HepG2 (cell line): ENCODE results near the gene AKR1A1. TPM values are rescaled to one million over a fixed set of nuclear protein-coding genes. Genes with fewer than 3 reads are reported as not detected.

Source experiments
- ADNP ChIP-seq: sonication (generic); formaldehyde crosslinking; IDR thresholded peaks from 2 replicates; pipeline ENCODE4 v1.4.0; 2020; ENCODE audit warnings: missing genetic modification reagents
- ATF7-NPFF ChIP-seq: sonication (generic); formaldehyde crosslinking; IDR thresholded peaks from 2 replicates; pipeline ENCODE4 v1.8.1; 2023; ENCODE audit warnings: mild to moderate bottlenecking, low read depth, missing genetic modification reagents, moderate library complexity
- ATRX ChIP-seq: sonication (generic); formaldehyde crosslinking; IDR thresholded peaks from 2 replicates; pipeline ENCODE4 v1.4.0; 2020; ENCODE audit warnings: missing genetic modification reagents, borderline replicate concordance
- CCAR2 ChIP-seq: fragments of 200-400 bp; formaldehyde crosslinking; optimal IDR thresholded peaks from 2 replicates; pipeline ENCODE3; 2018; ENCODE audit warnings: low read depth, mild to moderate bottlenecking, low read length, moderate library complexity
- CCDC6 ChIP-seq: sonication (generic); formaldehyde crosslinking; IDR thresholded peaks from 2 replicates; pipeline ENCODE4 v1.8.1; 2022; ENCODE audit warnings: mild to moderate bottlenecking, missing genetic modification reagents, moderate library complexity
- GZF1 ChIP-seq: sonication (generic); formaldehyde crosslinking; IDR thresholded peaks from 2 replicates; pipeline ENCODE4 v1.5.1; 2020; ENCODE audit warnings: mild to moderate bottlenecking, missing genetic modification reagents
- NFATC3 ChIP-seq: sonication (generic); formaldehyde crosslinking; IDR thresholded peaks from 2 replicates; pipeline ENCODE4 v1.5.1; 2020; ENCODE audit warnings: mild to moderate bottlenecking, missing genetic modification reagents
- NFIB ChIP-seq: sonication (generic); formaldehyde crosslinking; IDR thresholded peaks from 2 replicates; pipeline ENCODE4 v1.9.0; 2021; ENCODE audit warnings: missing genetic modification reagents, mild to moderate bottlenecking, borderline replicate concordance
- RNF2 ChIP-seq: fragments of 450-650 bp; conservative IDR thresholded peaks from 2 replicates; pipeline ENCODE4 v1.6.1; 2016; ENCODE audit warnings: low read depth
- SMAD1 ChIP-seq: sonication (generic); formaldehyde crosslinking; IDR thresholded peaks from 2 replicates; pipeline ENCODE4 v1.4.0; 2020; ENCODE audit warnings: missing genetic modification reagents, low read depth, mild to moderate bottlenecking, borderline replicate concordance
- U2AF2 ChIP-seq: fragments of 200-400 bp; formaldehyde crosslinking; IDR thresholded peaks from 2 replicates; pipeline ENCODE4 v1.6.1; 2017; ENCODE audit warnings: low read depth, mild to moderate bottlenecking, low read length
- ZNF326 ChIP-seq: sonication (generic); formaldehyde crosslinking; IDR thresholded peaks from 2 replicates; pipeline ENCODE4 v1.4.0; 2020; ENCODE audit warnings: missing genetic modification reagents, borderline replicate concordance
- ZNF781 ChIP-seq: sonication (generic); formaldehyde crosslinking; IDR thresholded peaks from 2 replicates; pipeline ENCODE4 v1.5.1; 2020; ENCODE audit warnings: borderline replicate concordance, mild to moderate bottlenecking, missing genetic modification reagents; ENCODE audit errors: not compliant biosample characterization
- polyA plus RNA-seq, 8 experiments: library from polyadenylated mRNA; depleted of rRNA in 3 of 8; stranded (reverse) in 7 of 8; unstranded in 1 of 8; fragments of >200 nt; fragmentation: Illumina TruSeq in 4 of 8; extraction: Trizol in 4 of 8; gene quantifications; 2 replicates each; pipeline versions ENCODE4 v1.2.1 to v1.2.3, GENCODE V29; 2011 to 2016; ENCODE audit warnings: low read depth in 4 of 8, missing spikeins in 1 of 8, mixed read lengths in 1 of 8; ENCODE audit not compliant: insufficient read depth in 1 of 8
- total RNA-seq, 5 experiments: library from RNA; depleted of rRNA; stranded (reverse); fragments of >200 nt; fragmentation: Illumina TruSeq; extraction: Trizol; gene quantifications; 2 replicates each; pipeline ENCODE4 v1.2.3, GENCODE V29; 2016; ENCODE audit warnings: low read depth in 1 of 5
- TF ChIP-seq, protein P1 (sequence below): IDR thresholded peaks from 2 replicates; pipeline ENCODE4 v1.6.1; 2012; ENCODE audit warnings: inconsistent platforms
- TF ChIP-seq, protein P2 (sequence below): IDR thresholded peaks from 2 replicates; pipeline ENCODE4 v1.6.1; 2016; ENCODE audit warnings: low read depth, control low read depth
- TF ChIP-seq, protein P3 (sequence below): sonication (generic); formaldehyde crosslinking; conservative IDR thresholded peaks from 2 replicates; pipeline ENCODE4 v1.8.0; 2022; ENCODE audit warnings: missing genetic modification reagents
- TF ChIP-seq, protein P4 (sequence below): IDR thresholded peaks from 2 replicates; pipeline ENCODE4 v1.6.1; 2016; ENCODE audit warnings: low read depth
- TF ChIP-seq, protein P5 (sequence below): sonication (generic); formaldehyde crosslinking; IDR thresholded peaks from 2 replicates; pipeline ENCODE4 v1.4.0; 2020; ENCODE audit warnings: missing genetic modification reagents
- TF ChIP-seq, protein P6 (sequence below): sonication (generic); formaldehyde crosslinking; IDR thresholded peaks from 2 replicates; pipeline ENCODE4 v1.5.0; 2020; ENCODE audit warnings: missing genetic modification reagents
- TF ChIP-seq, protein P7 (sequence below): sonication (generic); formaldehyde crosslinking; IDR thresholded peaks from 2 replicates; pipeline ENCODE4 v1.4.0; 2020; ENCODE audit warnings: missing genetic modification reagents, mild to moderate bottlenecking, borderline replicate concordance

AKR1A1 gene
- total and polyA plus RNA-seq, 2 of the 13 experiments (the other 11 are each of a cell fraction or from before 2014, with no cell fraction given) = 181 to 217 TPM

DNA sequence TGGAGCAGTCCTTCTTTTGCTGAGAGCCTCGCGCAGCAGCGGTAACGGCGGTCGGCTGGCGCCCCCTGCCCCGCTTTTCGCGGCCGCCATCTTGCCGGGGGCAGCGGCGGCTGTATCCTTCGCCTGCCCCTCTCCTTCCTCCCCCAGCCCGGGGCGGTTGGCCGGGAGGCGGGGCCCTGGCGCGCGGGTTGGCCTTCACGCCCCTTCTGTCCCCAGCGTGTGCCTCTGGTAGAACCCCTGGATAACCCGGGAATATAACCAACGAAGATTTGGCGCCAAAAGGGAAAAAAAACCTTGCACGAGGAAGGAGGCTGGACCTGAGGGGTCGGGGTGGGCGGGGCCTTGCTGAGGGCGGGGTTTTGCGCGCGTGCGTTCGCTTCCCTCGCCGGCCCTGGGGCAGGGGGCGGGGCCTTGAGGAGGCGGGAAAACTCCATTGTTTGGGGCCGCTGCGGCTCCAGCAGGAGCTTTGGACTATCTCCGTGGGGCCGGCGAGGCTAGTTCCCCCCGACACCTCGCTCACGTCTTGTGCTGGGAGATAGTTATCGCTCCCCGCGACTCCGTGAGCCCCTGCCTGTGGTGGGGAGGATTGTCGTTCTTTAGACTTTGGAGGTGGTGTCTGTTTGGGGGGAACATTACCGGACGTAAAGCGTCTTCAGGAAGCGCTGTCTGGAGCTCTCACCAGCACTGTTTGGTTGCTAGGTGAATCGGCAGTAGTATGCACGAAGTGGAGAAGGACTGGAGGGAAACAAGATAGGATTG lies 33.9 kb downstream of the AKR1A1 start (continued):
- TF ChIP-seq ATF7-NPFF (CRISPR knock-in tag) = no peak
- TF ChIP-seq, protein P1, sequence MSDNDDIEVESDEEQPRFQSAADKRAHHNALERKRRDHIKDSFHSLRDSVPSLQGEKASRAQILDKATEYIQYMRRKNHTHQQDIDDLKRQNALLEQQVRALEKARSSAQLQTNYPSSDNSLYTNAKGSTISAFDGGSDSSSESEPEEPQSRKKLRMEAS = peak; percentile 70; the same call in 1 of the 2 replicates
- no peak for TF ChIP-seq GZF1 (CRISPR knock-in tag)
- TF ChIP-seq, protein P2, sequence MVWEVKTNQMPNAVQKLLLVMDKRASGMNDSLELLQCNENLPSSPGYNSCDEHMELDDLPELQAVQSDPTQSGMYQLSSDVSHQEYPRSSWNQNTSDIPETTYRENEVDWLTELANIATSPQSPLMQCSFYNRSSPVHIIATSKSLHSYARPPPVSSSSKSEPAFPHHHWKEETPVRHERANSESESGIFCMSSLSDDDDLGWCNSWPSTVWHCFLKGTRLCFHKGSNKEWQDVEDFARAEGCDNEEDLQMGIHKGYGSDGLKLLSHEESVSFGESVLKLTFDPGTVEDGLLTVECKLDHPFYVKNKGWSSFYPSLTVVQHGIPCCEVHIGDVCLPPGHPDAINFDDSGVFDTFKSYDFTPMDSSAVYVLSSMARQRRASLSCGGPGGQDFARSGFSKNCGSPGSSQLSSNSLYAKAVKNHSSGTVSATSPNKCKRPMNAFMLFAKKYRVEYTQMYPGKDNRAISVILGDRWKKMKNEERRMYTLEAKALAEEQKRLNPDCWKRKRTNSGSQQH (CRISPR knock-in tag) = no peak
- TF ChIP-seq RNF2 = no peak
- TF ChIP-seq, protein P3, sequence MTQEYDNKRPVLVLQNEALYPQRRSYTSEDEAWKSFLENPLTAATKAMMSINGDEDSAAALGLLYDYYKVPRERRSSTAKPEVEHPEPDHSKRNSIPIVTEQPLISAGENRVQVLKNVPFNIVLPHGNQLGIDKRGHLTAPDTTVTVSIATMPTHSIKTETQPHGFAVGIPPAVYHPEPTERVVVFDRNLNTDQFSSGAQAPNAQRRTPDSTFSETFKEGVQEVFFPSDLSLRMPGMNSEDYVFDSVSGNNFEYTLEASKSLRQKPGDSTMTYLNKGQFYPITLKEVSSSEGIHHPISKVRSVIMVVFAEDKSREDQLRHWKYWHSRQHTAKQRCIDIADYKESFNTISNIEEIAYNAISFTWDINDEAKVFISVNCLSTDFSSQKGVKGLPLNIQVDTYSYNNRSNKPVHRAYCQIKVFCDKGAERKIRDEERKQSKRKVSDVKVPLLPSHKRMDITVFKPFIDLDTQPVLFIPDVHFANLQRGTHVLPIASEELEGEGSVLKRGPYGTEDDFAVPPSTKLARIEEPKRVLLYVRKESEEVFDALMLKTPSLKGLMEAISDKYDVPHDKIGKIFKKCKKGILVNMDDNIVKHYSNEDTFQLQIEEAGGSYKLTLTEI (CRISPR knock-in tag) = no peak
- TF ChIP-seq U2AF2 = no peak
- TF ChIP-seq SMAD1 = no peak
- TF ChIP-seq ATRX (CRISPR knock-in tag) = no peak
- no peak for TF ChIP-seq ZNF781 (CRISPR knock-in tag)
- TF ChIP-seq CCAR2 = no peak
- TF ChIP-seq NFATC3 (CRISPR knock-in tag) = no peak
- TF ChIP-seq ZNF326 (CRISPR knock-in tag) = no peak
- TF ChIP-seq ADNP (CRISPR knock-in tag) = no peak
- TF ChIP-seq, protein P4, sequence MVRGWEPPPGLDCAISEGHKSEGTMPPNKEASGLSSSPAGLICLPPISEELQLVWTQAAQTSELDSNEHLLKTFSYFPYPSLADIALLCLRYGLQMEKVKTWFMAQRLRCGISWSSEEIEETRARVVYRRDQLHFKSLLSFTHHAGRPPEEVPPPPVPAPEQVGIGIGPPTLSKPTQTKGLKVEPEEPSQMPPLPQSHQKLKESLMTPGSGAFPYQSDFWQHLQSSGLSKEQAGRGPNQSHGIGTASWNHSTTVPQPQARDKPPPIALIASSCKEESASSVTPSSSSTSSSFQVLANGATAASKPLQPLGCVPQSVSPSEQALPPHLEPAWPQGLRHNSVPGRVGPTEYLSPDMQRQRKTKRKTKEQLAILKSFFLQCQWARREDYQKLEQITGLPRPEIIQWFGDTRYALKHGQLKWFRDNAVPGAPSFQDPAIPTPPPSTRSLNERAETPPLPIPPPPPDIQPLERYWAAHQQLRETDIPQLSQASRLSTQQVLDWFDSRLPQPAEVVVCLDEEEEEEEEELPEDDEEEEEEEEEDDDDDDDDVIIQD (CRISPR knock-in tag) = no peak
- TF ChIP-seq, protein P5, sequence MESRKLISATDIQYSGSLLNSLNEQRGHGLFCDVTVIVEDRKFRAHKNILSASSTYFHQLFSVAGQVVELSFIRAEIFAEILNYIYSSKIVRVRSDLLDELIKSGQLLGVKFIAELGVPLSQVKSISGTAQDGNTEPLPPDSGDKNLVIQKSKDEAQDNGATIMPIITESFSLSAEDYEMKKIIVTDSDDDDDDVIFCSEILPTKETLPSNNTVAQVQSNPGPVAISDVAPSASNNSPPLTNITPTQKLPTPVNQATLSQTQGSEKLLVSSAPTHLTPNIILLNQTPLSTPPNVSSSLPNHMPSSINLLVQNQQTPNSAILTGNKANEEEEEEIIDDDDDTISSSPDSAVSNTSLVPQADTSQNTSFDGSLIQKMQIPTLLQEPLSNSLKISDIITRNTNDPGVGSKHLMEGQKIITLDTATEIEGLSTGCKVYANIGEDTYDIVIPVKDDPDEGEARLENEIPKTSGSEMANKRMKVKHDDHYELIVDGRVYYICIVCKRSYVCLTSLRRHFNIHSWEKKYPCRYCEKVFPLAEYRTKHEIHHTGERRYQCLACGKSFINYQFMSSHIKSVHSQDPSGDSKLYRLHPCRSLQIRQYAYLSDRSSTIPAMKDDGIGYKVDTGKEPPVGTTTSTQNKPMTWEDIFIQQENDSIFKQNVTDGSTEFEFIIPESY (CRISPR knock-in tag) = no peak
- TF ChIP-seq, protein P6, sequence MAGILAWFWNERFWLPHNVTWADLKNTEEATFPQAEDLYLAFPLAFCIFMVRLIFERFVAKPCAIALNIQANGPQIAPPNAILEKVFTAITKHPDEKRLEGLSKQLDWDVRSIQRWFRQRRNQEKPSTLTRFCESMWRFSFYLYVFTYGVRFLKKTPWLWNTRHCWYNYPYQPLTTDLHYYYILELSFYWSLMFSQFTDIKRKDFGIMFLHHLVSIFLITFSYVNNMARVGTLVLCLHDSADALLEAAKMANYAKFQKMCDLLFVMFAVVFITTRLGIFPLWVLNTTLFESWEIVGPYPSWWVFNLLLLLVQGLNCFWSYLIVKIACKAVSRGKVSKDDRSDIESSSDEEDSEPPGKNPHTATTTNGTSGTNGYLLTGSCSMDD (CRISPR knock-in tag) = no peak
- TF ChIP-seq NFIB = no peak
- TF ChIP-seq CCDC6 = no peak
- TF ChIP-seq, protein P7, sequence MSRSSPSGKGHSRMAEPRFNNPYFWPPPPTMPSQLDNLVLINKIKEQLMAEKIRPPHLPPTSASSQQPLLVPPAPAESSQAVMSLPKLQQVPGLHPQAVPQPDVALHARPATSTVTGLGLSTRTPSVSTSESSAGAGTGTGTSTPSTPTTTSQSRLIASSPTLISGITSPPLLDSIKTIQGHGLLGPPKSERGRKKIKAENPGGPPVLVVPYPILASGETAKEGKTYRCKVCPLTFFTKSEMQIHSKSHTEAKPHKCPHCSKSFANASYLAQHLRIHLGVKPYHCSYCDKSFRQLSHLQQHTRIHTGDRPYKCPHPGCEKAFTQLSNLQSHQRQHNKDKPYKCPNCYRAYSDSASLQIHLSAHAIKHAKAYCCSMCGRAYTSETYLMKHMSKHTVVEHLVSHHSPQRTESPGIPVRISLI (CRISPR knock-in tag) = peak; percentile 87
